GM12873 (cell line): ENCODE data around the gene NUB1.

Experiments used
- TF ChIP-seq, protein P1 (sequence below): IDR thresholded peaks from 2 replicates; pipeline ENCODE4 v1.5.1; 2012; ENCODE audit warnings: low read depth, mild to moderate bottlenecking, moderate library complexity, low read length, control low read depth; ENCODE audit not compliant: insufficient read depth; ENCODE audit errors: missing control alignments

Gene NUB1

DNA sequence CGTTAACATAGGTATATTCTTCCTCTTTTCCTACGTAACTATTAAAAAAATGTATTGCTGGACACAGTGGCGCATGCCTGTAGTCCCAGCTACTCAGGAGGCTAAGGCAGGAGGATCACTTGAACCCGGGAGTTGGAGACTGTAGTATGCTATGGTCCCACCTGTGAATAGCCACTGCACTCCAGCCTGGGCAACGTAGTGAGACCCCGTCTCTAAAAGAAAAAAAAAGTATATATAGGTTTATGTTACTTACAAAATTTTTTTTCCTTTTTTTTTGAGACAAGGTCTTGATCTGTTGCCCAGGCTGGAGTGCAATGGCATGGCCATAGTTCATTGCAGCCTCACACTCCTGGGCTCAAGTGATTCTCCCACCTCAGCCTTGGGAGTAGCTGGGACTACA lies 5.6 kb downstream of the NUB1 start:
- TF ChIP-seq, protein P1, sequence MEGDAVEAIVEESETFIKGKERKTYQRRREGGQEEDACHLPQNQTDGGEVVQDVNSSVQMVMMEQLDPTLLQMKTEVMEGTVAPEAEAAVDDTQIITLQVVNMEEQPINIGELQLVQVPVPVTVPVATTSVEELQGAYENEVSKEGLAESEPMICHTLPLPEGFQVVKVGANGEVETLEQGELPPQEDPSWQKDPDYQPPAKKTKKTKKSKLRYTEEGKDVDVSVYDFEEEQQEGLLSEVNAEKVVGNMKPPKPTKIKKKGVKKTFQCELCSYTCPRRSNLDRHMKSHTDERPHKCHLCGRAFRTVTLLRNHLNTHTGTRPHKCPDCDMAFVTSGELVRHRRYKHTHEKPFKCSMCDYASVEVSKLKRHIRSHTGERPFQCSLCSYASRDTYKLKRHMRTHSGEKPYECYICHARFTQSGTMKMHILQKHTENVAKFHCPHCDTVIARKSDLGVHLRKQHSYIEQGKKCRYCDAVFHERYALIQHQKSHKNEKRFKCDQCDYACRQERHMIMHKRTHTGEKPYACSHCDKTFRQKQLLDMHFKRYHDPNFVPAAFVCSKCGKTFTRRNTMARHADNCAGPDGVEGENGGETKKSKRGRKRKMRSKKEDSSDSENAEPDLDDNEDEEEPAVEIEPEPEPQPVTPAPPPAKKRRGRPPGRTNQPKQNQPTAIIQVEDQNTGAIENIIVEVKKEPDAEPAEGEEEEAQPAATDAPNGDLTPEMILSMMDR, result no peak

DNA sequence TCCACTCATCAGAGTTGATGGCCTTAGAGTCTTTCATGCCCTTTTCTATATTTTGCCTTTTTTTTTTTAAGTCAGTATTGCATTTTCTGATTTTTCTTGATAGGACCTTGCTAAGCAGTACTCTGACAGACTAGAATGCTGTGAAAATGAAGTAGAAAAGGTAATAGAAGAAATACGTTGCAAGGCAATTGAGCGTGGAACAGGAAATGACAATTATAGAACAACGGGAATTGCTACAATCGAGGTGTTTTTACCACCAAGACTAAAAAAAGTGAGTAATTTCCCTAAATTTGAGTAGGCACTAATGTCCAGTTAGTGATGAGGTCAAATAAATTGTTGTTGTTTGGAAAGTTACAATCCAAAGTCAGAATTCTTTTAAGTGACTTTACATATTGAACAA lies 7.4 kb downstream of the NUB1 start:
- TF ChIP-seq, protein P1, result no peak

DNA sequence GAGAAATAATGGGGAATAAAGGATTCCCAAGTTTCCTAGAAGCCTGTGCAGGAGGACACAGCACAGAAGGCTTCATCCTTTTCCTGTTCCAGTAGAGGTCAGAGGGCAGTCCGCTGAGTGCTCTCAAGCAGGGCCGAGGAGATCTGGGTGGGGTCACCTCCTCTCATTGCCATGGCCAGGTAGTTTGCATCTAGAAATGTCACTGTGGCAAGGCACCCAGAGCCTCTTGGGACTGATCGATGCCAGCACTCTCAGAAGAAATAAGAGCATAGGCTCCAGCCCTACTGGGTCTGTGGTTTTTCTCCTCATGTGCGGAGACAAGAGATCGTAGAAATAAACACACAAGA lies 7.9 kb downstream of the NUB1 start:
- TF ChIP-seq, protein P1, result no peak

DNA sequence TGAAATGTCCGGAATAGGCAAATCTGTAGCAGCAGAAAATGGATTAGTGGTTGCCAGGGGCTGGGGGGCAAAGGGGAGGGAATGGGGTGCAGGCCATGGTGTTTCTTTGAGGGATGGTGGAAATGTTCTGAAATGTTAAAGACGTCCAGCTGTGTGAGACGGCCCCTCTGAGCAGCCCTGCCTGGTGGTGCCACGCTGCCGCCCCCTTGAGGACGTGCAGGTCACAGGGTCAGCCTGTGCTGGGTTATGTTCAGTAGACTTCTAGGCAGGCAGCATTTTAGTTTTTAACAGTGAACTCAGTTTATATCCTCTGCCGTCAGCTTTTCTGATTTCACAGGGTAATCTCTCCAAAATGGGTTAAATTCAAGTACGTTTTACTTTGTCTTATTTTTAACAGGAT lies 9.4 kb downstream of the NUB1 start:
- TF ChIP-seq, protein P1, result peak; percentile 68

DNA sequence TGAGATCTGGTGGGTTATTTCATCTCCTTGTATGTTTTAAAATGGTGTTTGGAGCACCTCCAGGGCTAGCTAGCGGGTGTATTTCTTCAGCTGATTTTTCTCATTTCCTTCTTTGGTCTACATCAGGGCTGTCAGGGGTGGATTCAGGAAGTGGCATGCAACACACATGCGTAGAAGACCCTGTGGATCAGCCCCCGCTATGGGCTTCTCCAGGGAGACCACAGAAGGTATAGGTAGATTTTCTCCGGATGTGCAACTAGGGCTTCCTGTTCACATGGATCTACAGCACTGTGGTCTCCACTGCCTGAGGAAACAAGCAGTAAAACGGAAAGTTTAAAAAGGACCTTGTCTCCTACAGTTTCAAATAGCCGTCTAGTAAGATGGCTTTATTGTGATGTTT lies 10.4 kb downstream of the NUB1 start:
- TF ChIP-seq, protein P1, result no peak

DNA sequence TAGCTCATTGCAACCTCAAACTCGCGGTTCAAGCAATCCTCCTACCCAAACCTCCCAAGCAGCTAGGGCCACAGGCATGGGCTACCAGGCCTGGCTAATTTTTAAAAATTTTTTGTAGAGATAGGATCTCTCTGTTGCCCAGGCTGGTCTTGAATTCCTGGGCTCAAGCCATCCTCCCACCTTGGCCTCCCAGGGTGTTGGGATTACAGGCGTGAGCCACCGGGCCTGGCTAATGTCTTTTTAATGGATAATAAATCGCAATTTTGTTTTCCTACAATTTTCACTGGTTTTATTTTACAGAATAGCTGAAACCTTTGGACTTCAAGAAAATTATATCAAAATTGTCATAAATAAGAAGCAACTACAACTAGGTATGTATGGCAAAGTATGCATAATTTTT lies 10.9 kb downstream of the NUB1 start:
- TF ChIP-seq, protein P1, result no peak

DNA sequence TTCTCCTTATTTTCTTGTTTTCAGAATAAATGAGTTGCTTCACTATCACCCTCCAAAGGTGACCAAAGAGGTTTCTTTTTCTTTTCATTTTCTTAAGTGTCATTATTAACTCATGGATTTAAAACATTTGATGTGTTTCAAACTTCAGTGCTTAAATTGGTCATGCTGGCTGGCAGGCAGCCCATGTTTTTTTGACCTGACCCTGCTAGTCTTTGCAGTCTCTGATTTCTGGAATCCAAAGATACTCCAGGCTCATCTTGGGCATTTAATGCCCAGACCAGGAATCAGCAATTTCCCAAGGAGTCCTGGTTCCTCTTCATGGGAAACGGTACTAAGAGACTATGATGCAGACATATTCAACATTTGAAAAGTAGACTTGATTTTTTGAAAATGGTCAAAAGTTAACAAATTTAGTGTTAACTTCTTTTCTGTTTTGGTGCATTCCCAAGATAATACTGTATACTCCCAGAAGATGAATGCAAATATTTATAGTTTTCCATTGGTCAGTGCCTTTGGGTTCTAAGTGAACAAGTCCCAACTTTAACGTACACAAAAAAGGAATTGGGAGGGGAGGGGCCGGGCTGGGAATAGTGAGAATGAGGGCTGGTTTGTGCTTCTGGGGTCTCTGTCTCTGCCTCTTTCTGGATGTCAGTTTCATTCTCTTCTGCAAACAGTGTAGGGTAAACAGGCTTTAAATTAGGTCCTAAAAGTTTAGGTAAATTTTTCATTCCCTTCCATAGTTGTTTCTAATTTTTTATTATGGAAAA lies 19.8 kb downstream of the NUB1 start:
- TF ChIP-seq, protein P1, result no peak
